ENCODE data around the gene GAGE12J.
A peak's percentile ranks its signal among the peaks of the same experiment; 100 is the strongest.
"Not testable (repeated sequence)": the region's sequence is repeated elsewhere in the genome, so short reads cannot be mapped to it uniquely, and the experiment has no call there.

GAGE12J gene, protein sequence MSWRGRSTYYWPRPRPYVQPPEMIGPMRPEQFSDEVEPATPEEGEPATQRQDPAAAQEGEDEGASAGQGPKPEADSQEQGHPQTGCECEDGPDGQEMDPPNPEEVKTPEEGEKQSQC

DNA sequence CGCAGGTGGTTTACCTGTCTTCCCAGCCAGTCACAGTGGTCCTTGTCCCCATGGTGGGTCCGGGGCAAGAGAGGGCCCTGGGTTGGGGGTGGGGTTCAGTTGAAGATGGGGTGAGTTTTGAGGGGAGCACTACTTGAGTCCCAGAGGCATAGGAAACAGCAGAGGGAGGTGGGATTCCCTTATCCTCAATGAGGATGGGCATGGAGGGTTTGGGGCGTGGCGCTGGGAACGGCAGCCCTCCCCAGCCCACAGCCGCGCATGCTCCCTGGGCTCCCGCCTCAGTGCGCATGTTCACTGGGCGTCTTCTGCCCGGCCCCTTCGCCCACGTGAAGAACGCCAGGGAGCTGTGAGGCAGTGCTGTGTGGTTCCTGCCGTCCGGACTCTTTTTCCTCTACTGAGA, at the start of gene GAGE12J:
GAGE12J (plus strand) TSS at position 301 of the 400 bp plus-strand sequence. CDS start 1,157 bp downstream, outside the sequence.
- not testable (repeated sequence) for DNase-seq (ENCODE audit: low read depth, low spot score)

DNA sequence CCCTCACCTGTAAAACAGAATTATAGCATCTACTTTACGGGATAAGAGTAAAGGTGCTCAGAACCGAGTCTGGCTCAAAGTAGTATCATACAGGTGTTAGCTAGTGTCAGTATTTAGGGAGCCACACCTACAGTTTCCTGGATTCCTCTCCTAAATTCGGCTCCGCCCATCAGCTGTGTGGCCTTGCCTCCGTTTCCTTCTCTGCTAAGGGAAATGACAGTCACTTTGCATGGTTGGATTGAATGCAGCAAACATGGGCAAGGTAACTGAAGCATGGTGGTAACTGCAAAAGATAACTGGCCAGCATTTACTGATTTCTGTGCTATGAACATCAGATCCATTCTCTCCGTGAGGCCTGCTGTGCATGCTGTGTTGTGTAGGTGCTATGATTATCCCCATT, 49.4 kb upstream of the GAGE12J start:
- DNase-seq (ENCODE audit: low read depth, low spot score) = no peak

DNA sequence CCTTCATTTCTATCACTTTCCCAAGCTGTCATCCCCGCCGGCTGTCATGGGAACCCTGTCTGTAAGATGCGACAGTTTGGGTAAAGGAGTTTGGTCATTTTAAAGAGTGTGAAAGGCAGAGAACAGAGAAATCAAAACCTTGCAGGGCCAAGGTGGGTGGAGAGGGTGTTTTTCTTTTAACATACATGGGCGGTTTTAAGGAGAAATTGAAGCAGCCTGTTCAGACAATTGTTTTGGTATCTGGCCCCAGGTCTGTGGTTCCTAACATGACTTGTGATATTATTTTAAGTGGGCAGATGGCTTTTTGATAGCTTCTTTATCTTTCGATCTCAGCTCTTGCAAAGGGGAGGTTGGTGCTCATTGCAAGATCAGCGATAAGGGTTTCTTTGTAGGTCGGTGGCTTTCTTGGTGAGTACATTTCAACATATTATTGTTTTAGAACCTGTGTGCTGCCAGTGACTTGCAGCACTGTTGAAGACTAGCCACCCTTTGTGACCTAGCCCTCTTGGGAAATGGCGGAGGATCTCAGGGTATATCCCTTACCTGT, 48.6 kb upstream of the GAGE12J start:
- peak; percentile 7 for DNase-seq (ENCODE audit: low read depth, low spot score)

DNA sequence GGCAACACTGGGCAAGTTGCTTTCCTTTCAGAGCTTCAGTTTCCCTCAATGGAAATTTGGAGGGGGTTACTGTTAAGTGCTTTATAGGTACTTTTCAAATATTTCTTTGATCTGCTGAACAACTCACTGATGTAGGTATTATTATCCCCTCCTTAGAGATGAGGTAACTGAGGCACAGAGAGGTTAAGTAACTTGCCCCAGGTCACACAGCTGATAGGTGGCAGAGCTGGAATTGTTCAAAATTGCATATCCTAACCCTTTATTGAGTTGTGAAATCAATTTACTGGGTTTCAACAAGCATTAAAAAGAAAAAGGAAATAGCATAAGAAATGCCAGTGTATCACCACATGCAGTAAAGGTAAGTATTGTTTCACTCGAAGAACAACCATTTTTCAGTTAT, 45.6 kb upstream of the GAGE12J start:
- no peak for DNase-seq (ENCODE audit: low read depth, low spot score)

DNA sequence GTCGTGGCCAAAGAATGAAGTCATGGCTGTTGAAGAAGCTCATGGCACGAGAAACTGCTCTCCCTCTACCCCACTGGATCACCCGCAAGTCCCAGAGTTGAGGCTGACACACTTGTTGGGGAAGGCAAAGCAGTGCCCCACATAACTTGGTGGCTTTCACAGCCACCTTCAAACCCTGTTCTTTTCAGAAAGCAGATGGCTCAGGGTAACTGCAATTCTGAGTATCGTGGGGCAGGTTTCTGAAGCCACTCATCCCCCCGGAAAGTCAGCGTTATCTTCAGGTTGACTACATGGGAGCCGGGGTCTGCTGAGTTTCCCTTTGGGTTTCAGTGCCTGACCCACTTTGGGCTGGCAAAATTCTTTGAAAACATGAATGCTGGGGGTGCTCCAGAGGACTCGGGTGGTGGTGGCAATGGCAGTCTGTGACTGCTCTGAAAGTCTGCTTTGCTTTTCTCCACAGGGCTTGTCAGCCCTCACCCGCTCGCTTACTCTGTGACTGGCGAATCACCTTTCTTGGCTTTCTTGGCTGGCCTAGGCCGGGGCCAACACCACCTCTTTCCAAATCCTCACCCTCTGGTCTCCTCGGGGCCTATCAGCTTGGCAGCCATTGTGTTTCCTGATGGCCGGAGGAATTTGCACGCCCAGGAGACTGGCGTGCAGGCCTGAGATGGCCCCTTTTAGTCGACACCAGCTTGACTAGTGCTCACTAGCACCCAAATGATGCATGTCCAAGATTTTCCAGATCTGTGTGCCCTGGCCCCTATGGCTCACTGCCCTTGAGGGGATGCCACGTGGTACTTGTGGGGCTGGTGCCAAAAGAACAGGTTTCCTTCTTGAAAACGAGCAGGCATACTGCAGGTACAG, 44.9 kb upstream of the GAGE12J start:
- DNase-seq (ENCODE audit: low read depth, low spot score) = no peak

DNA sequence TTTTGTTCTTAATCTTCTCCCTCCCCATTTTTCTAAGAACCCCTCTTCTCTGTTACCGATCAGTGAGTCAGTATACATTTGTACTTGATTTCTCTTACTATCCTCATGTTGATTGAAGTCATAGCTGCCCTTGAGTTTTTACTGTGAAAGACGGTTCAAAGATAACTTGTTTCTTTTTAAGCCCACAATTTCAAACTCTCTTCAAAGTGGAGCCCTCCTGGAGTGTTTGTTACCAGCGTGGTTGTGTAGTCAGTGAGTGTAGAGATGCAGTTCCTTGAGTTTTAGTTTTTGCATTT, 44.4 kb upstream of the GAGE12J start:
- DNase-seq (ENCODE audit: low read depth, low spot score) = no peak

DNA sequence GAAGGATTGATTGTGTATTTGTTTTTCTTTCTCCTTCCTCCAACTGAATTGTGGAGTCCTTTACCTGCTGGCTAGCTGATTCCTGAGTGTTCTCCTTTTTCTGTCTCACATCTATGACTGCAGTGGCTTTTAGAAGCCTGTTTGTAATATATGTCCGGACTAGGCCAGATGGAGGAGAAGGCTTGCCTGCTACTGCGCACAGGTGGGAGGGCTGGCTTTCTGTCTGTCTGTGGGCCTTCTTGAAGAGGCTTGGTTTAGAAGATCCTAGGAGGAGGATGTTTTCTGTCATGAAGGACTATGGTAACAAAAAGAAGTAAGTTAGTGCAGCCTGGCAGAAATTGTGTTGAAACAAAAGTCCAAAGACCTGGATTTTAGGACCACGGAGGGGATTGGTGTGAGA, 43.8 kb upstream of the GAGE12J start:
- DNase-seq (ENCODE audit: low read depth, low spot score) = no peak

DNA sequence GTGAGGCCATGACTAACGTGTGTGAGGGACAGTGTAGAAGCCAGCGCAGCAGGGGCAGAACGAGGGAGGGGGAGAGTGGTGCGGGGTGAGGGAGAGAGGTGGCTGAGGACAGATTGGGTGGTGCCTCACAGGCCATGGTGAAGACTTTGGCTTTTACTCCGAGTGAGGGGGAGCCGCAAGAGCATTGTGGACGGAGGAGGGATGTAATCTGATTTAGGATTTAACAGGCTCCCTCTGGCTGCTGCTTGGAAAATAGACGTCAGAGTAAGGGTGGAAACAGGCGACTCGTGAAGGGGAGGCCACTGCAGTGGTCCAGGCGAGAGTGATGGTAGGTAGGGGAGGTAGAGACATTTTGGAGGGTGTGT, 39.2 kb upstream of the GAGE12J start:
- DNase-seq (ENCODE audit: low read depth, low spot score) = no peak

DNA sequence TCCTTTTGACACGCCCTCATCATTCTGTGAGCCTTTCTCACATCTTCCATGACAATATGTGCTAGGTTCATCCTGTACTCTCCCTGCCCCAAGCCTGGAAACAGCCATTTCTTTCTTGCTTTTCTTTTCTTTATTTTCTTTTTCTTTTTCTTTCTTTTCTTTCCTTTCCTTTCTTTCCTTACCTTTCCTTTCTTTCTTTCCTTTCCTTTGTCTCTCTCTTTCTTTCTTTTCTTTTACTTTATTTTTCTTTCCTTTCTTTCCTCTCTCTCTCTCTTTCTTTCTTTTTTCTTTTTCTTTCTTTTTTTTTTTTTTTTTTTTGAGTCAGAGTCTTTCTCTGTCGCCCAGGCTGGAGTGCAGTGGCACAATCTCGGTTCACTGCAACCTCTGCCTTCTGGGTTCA, 37.6 kb upstream of the GAGE12J start:
- DNase-seq (ENCODE audit: low read depth, low spot score) = no peak

DNA sequence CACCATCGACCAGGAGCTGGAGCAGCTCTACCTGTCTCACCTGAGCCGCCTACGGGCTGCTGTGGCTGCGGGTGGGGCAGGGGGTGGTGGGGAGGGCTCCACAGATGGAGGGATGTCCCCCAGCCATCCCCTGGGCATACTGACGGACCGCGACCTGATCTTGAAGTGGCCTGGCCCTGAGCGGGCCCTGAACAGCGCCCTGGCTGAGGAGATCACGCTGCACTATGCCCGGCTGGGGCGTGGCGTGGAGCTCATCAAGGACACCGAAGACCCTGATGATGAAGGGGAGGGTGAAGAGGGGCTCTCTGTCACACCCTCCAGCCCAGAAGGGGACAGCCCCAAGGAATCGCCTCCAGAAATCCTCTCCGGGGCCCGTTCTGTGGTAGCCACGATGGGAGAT, 35.7 kb upstream of the GAGE12J start:
- DNase-seq (ENCODE audit: low read depth, low spot score) = no peak

DNA sequence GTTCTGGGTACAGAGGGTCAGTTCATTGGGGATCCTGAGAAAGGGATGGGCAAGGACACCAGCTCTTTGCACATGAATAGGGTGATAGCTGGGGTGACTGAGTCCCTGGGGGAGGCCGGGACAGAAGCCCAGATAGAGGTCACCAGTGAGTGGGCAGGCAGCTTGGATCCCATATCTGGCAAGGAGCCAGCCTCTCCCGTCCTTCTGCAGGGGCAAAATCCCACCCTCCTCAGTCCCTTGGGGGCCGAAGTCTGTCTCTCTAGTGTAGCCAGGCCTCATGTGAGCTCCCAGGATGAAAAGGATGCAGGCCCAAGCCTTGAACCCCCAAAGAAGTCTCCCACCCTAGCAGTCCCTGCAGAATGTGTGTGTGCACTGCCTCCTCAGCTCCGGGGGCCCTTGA, 35.3 kb upstream of the GAGE12J start:
- no peak for DNase-seq (ENCODE audit: low read depth, low spot score)

DNA sequence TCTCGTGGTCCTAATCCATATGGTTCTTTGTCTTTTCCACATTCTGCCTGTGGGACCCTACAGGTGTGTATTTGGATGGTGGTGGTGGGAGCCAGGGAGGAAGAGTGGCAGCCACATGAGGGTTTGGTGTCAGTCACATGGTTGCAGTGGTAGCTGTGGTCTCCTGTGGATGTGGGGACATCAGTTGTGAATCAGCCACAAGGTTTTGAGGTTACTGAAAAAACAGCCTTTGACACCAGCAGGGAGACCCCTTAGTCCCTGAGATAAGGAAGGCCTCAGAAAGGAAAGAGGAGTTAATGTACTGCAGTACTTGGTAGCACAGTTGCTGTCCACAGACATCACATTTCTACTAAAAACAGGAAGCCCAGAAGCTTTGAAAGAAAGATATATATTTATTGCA, 34.2 kb upstream of the GAGE12J start:
- no peak for DNase-seq (ENCODE audit: low read depth, low spot score)

DNA sequence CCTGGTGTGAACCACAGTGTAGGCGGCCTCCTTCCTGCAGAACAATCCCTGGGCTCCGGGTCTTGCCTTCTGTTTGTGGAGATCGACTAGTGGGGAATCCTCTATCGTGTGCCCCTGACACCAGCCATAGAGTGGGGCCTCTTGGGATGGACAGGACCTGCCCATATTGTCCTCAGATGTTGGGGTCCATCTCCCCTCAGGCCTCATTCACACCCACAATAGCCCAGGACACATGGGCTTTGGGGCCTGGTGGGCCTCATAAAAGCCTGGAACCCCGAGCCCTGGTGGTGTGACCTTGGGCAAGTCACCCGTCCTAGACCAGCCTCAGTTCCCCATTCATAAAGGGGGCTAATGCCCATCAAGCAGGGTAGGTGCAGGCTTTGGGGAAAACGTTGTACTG, 31.6 kb upstream of the GAGE12J start:
- no peak for DNase-seq (ENCODE audit: low read depth, low spot score)

DNA sequence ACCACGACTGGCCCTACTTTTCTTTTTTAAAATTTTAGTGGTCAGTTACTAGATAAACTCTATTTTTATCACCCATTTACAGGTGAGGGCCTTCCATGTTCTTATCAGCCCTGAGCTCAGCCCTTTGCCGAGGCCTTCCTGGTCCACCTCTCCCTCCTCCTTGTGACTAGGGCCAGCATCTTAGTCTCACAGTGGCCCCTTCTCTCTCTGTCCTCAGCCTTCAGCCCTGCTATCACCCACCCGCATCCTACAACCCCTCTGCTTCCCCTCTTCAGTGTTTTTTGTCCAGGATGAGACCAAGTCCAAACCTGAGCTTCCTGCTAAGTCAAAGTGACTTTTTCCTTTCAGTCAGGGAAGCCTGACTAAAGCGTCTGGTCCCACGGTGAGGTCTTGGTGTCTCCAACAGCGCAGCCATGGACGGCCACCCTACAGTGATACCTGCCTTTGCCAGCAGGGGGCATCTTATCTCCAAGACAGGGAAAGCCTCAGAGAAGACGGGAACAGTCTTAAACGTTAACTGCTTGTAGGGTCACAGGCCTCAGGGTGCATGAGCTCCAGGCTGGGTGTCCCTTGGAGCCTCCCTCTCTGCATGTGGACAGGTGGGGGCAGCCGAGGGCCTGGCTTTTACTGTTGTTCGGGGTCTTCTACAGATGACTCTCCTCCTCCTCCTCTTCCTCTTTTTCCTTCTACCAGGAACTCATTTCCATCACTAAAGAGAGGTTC, 30.1 kb upstream of the GAGE12J start:
- DNase-seq (ENCODE audit: low read depth, low spot score) = peak; percentile 38

DNA sequence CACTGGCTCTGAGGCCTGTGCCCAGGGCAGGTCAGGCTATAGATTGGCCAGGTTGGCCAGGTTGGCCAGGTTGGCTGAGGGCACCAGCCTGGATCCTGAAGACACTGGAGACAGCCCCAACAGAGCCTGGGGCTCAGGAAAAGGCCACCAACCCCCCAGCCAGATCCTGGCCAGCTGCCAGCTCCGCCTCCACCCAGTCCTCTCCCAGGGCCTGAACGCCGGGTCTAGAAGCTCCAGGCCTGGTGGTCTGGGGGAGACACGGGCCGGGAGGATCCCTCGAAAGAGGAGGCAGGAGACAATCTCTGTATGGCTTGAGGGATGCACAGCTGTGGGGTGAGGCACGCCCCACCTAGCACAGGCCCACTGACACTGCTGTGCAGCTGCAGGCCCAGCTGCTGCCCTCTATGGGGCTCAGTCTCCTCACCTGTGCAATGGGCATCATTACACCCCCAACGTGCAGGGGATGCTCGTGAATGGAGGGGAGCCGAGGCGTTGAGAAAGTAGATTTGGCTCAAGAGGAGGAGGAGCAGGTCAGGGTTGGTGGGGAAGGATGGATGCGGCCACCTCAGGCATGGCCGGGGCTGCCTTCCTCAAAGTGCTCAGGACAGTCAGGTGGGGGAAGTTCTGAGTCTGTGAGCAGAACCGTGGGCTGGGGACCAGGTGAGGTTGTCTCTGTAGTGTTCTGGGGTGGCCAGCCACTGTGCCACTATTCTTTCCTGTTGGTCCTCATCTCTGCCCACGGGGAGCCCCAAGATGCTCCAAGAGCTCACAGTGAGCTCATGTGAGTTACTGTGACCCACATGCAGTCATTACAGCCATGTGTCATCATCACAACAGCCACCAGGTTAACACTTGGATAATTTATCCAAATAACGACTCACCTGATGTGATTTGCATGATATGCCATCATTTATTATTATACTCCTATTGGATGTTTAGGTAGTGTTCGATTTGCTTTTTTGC, 29.2 kb upstream of the GAGE12J start:
- DNase-seq (ENCODE audit: low read depth, low spot score) = no peak

DNA sequence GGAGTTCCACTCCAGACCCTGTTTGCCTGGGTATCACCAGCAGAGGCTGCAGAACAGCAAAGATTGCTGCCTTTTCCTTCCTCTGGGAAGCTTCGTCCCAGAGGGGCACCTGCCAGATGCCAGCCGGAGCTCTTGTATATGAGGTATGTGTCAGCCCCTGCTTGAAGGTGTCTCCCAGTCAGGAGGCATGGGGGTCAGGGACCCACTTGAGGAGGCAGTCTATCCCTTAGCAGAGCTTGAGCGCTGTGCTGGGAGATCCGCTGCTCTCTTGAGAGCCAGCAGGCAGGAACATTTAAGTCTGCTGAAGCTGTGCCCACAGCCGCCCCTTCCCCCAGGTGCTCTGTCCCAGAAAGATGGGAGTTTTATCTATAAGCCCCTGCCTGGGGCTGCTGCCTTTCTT, 22.5 kb upstream of the GAGE12J start:
- DNase-seq (ENCODE audit: low read depth, low spot score) = not testable (repeated sequence)

DNA sequence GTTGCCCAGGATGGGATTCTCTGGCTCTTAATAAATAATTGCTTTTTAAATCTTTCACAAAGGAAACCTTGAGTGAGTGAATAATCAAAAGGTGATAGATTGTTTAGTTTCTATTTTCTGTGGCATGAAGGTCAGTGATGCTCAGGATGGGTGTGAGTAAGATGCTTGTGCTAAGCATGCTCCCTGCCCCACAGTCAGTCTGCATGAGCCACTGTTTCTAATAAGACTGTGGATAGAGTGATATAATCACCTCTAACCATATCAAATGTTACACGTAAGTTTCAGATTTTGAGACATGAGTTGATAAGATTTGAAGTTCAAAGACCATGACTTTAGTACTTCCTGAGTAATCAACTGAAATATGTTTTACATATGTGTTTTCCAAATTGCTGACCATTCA, 21.1 kb upstream of the GAGE12J start:
- DNase-seq (ENCODE audit: low read depth, low spot score) = no peak

DNA sequence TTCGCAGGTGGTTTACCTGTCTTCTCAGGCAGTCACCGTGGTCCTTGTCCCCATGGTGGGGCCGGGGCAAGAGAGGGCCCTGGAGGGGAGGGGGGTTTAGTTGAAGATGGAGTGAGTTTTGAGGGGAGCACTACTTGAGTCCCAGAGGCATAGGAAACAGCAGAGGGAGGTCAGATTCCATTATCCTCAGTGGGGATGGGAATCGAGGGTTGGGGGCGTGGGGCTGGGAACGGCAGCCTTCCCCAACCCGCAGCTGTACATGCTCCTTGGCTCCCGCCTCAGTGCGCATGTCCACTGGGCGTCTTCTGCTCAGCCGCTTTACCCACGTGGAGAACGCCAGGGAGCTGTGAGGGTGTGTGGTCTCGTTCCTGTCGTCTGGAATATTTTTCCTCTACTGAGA, 18.5 kb upstream of the GAGE12J start, which contains the start of gene GAGE10:
GAGE10 (plus strand) TSS at position 301 of the 400 bp plus-strand sequence. CDS start 1,214 bp downstream, outside the sequence.
- DNase-seq (ENCODE audit: low read depth, low spot score) = no peak

DNA sequence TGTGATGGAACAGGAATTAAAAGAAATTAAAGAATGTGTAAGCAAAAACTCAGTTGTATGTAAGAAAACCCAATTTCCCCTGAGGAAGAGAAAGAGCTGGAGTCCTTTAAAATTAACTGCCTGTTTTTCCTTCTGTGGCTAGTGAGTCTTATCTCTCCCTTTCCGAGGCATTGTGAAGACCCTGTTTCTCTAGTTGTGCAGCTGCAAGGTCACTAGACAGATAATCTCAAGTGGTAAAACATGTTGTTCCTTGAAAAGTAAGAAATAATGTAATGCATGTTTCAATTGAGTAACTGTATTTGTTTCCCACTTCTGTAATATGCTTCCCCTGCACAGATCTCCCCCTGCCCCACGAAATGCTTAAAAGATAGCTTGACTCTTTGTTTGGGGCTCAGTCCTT, 14.1 kb upstream of the GAGE12J start:
- DNase-seq (ENCODE audit: low read depth, low spot score) = not testable (repeated sequence)

DNA sequence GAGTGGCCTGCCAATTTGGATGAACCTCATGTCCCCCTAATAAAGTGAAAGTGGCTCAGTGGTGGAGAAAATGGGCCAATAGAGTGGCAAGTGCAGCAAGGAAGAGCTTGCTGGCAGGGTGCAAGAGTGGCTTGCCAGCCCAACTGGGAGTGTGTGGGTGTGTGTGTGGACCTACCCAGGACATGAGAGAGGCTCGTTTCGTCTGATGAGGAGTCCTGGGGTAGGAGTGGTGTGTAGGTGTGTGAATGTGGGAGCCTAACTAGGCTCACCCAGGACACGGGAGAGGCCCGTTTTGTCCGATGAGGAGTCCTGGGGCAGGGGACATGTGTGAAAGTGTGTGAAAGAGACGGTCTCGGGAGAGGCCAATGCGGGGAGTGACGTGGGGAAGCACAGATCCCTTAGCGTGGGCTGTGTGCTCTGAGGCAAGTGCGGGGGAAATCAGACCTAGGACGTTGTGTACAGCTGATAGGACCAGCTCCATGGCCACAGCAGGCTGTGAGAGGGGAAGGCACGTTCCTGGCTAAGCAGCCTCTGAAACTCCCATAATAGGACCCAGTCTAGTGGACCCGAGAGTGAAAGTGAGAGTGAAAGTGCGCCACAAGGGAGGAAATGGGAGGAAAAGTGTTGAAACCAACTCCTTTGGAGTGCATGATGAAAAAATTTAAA, 13.1 kb upstream of the GAGE12J start:
- no peak for DNase-seq (ENCODE audit: low read depth, low spot score)
